D721Med (cell line): ENCODE results near the gene PLD1.

Experiments used
- DNase-seq: peaks from one replicate; pipeline ENCODE4 v3.0.0; 2011; ENCODE audit warnings: low spot score; ENCODE audit not compliant: insufficient read length
- FAIRE-seq: peaks from 2 replicates; lab custom pipeline; 2011; peaks lifted over from hg19 to GRCh38; lab: Jason Lieb, UNC
- TF ChIP-seq, protein P1 (sequence below): IDR thresholded peaks from 2 replicates; pipeline ENCODE4 v1.5.1; 2012; ENCODE audit warnings: mild to moderate bottlenecking, control low read depth; ENCODE audit not compliant: insufficient read depth; ENCODE audit errors: missing control alignments

The PLD1 gene

DNA sequence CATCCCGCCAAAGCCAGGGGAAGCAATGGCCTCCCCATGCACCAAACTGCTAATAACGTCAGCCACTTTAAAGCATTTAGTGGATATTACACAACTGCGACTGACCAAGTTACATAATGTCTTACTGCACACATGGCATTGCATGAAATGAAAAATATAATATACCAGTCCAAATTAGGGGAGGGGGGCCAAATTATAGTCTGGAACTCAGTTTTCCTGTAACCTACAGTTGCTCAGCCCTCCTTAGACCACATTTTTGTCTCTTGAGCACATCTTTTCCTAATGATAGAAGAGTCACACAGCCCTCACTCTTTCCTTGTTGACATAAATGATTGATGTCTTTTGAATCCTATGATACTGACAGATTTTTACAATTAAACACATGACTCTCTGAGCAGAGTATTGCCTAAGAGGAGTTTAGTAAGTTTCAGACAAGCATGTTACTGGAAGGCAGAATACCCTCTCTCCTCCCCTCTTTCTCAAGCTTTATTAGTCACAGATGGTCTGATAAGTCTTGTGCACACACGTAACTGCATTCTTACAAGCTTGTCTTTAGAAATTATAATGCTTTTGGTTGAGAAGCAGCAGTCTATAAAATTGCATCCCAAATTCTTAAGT lies 1.1 kb upstream of the PLD1 start:
- FAIRE-seq (no peak), DNase-seq (no peak)
- TF ChIP-seq, protein P1, sequence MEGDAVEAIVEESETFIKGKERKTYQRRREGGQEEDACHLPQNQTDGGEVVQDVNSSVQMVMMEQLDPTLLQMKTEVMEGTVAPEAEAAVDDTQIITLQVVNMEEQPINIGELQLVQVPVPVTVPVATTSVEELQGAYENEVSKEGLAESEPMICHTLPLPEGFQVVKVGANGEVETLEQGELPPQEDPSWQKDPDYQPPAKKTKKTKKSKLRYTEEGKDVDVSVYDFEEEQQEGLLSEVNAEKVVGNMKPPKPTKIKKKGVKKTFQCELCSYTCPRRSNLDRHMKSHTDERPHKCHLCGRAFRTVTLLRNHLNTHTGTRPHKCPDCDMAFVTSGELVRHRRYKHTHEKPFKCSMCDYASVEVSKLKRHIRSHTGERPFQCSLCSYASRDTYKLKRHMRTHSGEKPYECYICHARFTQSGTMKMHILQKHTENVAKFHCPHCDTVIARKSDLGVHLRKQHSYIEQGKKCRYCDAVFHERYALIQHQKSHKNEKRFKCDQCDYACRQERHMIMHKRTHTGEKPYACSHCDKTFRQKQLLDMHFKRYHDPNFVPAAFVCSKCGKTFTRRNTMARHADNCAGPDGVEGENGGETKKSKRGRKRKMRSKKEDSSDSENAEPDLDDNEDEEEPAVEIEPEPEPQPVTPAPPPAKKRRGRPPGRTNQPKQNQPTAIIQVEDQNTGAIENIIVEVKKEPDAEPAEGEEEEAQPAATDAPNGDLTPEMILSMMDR = no peak

DNA sequence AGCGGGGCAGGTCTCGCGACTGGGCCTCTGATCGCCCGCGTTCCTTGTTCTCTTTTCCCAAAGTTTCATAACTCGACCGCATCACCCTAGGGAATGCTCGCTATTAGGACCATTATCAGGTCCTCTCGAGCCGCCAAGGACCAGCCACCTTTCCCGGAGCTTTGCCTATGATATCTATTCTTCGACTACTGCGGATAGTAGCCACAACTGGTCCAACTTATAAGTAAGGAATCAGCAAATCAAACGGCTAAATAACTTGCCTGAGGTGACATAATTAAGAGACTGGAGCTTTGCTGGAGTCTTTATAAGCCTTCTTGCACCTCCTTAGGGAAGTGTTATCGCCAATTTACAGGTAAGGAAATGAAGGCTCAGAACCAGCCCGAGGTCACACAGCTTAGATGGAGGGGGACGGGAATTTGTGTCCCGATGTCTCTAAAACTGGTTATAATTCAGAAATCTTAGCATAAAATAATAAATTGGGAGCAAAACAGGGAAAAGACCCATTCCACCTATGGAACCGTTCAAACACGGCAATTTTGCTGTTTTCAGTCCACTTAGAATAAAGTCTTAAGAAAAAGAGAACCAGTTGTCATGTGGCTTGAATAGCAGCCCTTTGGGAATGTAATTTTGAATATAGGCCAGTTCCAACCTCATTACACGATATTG lies 479 bp upstream of the PLD1 start:
- FAIRE-seq (no peak), DNase-seq (no peak)
- TF ChIP-seq, protein P1 = no peak

DNA sequence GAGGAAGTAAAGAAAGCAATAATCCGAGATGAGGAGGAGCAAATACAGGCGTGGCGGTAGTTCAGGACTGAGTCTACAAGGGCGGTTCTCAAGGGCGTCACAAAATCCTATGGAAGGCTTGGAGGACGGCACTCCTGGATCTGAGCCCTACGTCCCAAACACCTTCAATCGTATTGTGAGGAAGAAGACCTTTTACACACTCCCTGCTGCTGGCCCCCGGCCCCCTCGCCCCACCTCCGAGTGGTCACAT lies 747 bp downstream of the PLD1 start:
- FAIRE-seq (no peak), DNase-seq (no peak)
- TF ChIP-seq, protein P1 = no peak

DNA sequence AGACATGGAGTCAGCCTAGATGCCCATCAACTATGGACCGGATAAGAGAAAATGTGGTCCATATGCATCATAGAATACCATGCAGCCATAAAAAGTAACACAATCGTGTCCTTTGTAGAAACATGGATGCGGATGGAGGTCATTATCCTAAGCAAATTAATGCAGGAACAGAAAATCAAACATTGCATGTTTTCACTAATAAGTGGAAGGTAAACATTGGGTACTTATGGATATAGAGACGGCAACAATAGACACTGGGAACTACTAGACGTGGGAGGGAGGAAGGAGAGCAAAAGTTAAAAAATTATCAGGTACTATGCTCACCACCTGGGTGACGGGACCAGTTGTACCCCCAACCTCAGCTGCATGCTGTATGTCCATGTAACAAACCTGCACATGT lies 2.5 kb downstream of the PLD1 start:
- no peak for FAIRE-seq
- no peak for DNase-seq
- TF ChIP-seq, protein P1 = no peak

DNA sequence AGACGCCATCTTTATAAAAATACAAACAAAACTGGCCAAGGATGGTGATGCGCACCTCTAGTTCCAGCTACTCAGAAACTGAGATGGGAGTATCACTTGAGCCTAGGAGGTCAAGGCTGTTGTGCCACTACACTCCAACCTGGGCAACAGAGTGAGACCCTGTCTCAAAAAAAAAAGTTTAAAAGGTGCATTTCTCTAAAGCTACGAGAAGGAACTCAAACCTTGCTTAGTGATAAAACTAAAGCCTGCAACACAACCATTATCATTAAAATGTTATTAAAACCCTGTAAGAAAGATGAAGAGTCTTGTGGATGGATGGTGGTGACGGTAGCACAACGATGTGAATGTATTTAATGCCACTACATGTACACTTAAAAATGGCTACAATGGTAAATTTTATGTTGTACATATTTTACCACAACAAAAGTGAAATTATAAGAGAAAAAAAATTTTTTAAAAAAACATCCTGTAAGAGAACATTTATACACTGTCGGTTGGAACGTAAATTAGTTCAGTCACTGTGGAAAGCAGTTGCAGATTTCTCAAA lies 3.1 kb downstream of the PLD1 start:
- DNase-seq (no peak), FAIRE-seq (no peak)
- TF ChIP-seq, protein P1 = no peak

DNA sequence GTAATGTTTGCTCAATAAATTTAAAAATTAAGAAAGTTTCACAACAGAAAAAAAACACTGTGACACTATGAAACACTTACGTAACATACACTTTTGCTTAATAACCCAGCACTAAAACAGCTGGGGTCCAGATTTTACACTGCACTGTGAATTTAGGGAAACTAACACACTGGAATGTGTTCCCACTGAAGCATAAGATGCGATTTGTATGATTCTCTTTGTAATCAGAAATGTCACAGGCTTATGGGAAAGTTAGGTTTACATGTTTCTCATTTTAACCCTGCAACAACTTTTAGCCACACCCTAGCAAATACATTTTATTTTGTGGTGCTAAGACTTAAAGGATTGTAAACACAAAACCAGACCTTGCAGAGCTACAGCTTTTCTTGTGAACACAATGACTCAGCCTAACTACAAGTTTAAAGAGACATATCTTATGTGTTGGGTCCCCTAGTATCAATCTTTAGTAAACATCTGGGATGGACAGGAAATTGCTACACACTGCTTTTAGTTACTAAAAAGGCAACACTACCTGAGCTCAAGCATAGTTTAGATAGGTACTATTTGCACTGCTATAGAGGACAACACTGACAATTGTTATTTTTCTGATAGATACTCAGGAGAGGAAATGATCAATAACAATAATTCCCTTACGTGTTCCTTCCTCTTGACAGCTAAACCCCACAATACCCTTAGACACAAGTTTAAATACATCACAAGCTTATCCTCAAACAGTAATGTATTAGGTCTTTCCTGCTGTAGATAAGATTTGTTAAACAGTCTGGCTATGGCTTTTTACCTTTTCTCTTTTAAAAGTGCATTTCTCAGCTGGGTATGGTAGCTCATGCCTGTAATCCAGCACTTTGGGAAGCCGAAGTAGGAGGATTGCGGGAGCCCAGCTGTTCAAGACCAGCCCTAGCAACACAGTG lies 3.8 kb downstream of the PLD1 start:
- DNase-seq = no peak
- FAIRE-seq = no peak
- TF ChIP-seq, protein P1 = no peak

DNA sequence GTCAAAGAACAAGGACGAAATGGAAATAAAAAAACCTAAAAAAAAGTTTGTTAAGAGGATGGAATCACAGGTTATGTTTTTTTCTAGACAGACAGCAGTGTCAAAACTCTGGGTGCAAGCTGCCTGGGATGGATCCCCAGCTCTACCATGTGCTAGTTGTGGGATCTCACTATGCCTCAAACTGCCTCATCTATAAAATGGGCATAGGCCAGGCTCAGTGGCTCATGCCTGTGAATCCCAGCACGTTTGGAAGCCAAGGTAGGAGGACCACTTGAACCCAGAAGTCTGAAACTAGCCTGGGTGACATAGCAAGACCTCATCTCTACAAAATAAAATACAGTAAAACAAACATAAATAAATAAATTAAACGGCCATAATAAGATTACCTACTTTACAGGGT lies 4.6 kb downstream of the PLD1 start:
- FAIRE-seq (no peak), DNase-seq (no peak)
- TF ChIP-seq, protein P1 = no peak
